ENCODE data around the gene CEACAM8. TPM values are rescaled to one million over a fixed set of nuclear protein-coding genes. Genes with fewer than 3 reads are reported as not detected.
"Not testable (repeated sequence)": the region's sequence is repeated elsewhere in the genome, so short reads cannot be mapped to it uniquely, and the experiment has no call there.

Gene CEACAM8
- total RNA-seq, 3 donors from 2014 or later (not counting 1 experiment from before 2014, with no cell fraction given), result not detected

DNA sequence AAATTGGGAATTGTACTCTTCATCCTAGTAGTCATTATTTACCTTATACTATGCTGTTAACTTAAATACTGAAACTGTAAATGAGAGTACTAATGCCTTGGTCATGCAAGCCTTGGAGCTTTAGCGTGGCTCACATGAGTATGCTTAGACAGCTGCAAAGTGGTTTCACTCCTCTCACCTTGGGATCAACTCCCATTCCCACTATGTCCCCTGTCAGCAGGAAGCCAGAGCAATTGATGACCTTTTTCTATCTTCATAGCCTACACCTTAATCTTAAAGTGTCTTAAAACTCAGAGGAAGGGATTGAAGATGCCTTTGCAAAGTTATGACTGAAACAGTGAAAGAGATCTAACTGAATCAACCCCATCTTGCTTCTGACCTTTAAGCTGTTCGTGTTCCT is 33.2 kb upstream of the CEACAM8 start:
- TF ChIP-seq, protein P1, sequence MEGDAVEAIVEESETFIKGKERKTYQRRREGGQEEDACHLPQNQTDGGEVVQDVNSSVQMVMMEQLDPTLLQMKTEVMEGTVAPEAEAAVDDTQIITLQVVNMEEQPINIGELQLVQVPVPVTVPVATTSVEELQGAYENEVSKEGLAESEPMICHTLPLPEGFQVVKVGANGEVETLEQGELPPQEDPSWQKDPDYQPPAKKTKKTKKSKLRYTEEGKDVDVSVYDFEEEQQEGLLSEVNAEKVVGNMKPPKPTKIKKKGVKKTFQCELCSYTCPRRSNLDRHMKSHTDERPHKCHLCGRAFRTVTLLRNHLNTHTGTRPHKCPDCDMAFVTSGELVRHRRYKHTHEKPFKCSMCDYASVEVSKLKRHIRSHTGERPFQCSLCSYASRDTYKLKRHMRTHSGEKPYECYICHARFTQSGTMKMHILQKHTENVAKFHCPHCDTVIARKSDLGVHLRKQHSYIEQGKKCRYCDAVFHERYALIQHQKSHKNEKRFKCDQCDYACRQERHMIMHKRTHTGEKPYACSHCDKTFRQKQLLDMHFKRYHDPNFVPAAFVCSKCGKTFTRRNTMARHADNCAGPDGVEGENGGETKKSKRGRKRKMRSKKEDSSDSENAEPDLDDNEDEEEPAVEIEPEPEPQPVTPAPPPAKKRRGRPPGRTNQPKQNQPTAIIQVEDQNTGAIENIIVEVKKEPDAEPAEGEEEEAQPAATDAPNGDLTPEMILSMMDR (IDR thresholded peaks at IDR 0.05), result no peak

DNA sequence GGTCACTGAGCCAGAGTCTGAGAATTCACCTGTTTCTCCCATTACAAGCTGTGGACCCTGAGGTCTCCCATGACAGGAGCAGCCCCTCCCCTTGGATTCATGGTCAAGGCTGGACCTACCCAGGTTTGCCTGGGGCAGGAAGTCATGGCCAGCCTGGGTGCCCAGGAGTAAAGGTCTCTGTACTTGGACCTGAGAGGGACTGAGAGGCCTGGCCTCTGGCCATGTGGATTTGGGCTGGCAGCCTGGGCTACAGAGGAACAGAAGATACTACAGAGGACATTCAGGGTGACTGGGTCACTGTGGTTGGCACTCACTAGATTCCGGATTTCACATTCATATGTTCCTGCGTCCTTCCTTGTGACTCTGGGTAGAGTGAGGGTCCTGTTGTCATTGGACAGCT is 31.5 kb upstream of the CEACAM8 start:
- Histone ChIP-seq H3K4me3 (ENCODE audit: low read length) (no peak overlapping the region), H3K9me3 (ENCODE audit: control insufficient read depth, insufficient read depth, low read length) (no peaks in the 10 kb centered on the region), H3K4me1 (ENCODE audit: control insufficient read depth, insufficient read depth, low read length) (no peaks in the 10 kb centered on the region), H3K27ac (ENCODE audit: low read length) (no peak overlapping the region), H3K27me3 (ENCODE audit: control insufficient read depth, insufficient read depth, low read length) (no peaks in the 10 kb centered on the region), H3K36me3 (ENCODE audit: control insufficient read depth, insufficient read depth, low read length) (no peaks in the 10 kb centered on the region)
- ATAC-seq (no peak), DNase-seq (no peak)
- Mint-ChIP-seq H3K27ac (no peak overlapping the region), H3K36me3 (no peaks in the 10 kb centered on the region), H3K4me1 (peaks cover 0 to 4% of the 10 kb centered on the region in 2 donors), H3K27me3 (ENCODE audit: low read depth in 2 of 2) (peaks cover 13 to 21% of the 10 kb centered on the region in 2 donors), H3K4me3 (no peak overlapping the region), H3K9me3 (no peaks in the 10 kb centered on the region)
- intact Hi-C loops (cut with micrococcal nuclease), result no loop called here
- 80% methylated on average over 2 of the region's 2 CpGs for WGBS (ENCODE audit: insufficient coverage)
- TF ChIP-seq, protein P1 (IDR thresholded peaks at IDR 0.05), result no peak

More for the DNA sequence above, 33.2 kb upstream of the CEACAM8 start:
- peaks cover 0 to 4% of the 10 kb centered on the region in 2 donors for H3K4me1 Mint-ChIP-seq
- H3K27ac Mint-ChIP-seq, result no peak overlapping the region
- no peak for ATAC-seq
- H3K36me3 Mint-ChIP-seq, result no peaks in the 10 kb centered on the region
- Histone ChIP-seq H3K9me3 (ENCODE audit: control insufficient read depth, insufficient read depth, low read length) (no peaks in the 10 kb centered on the region), H3K4me1 (ENCODE audit: control insufficient read depth, insufficient read depth, low read length) (no peaks in the 10 kb centered on the region), H3K27me3 (ENCODE audit: control insufficient read depth, insufficient read depth, low read length) (no peaks in the 10 kb centered on the region), H3K4me3 (ENCODE audit: low read length) (no peak overlapping the region), H3K27ac (ENCODE audit: low read length) (no peak overlapping the region), H3K36me3 (ENCODE audit: control insufficient read depth, insufficient read depth, low read length) (no peaks in the 10 kb centered on the region)
- H3K4me3 Mint-ChIP-seq, result no peak overlapping the region
- no peaks in the 10 kb centered on the region for H3K9me3 Mint-ChIP-seq
- whole genome bisulfite sequencing (ENCODE audit: insufficient coverage), result 93% methylated on average over 1 of the region's 2 CpGs
- DNase-seq, result no peak
- intact Hi-C loops (cut with micrococcal nuclease), result no loop called here
- peaks cover 9 to 11% of the 10 kb centered on the region in 2 donors for H3K27me3 Mint-ChIP-seq (ENCODE audit: low read depth in 2 of 2)

DNA sequence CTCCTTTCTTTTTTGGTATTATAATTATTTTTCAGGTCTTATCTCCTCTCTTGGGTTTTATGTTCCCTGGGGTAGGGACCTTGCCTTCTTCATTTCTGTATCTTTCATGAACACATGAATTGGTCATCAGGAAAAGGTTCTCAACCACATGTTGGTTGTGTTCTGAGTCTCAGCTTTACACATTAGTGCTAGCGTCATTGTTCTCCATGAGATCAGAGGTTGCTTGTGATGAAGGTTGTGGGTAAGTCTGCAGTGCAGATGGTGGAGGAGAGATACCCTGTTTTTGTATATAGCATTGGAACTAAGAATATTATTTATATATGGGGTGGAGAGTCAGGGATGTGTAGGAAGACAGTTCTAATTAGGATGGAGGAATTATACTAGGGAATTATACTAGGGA is 24.5 kb upstream of the CEACAM8 start:
- no peaks in the 10 kb centered on the region for H3K27me3 ChIP-seq (ENCODE audit: control insufficient read depth, insufficient read depth, low read length)
- WGBS (ENCODE audit: insufficient coverage), result 71% methylated on average over 1 of the region's 1 CpG
- H3K4me3 Mint-ChIP-seq, result no peak overlapping the region
- H3K9me3 Mint-ChIP-seq, result no peaks in the 10 kb centered on the region
- H3K4me1 ChIP-seq (ENCODE audit: control insufficient read depth, insufficient read depth, low read length), result no peaks in the 10 kb centered on the region
- no peak for ATAC-seq
- H3K36me3 Mint-ChIP-seq, result no peaks in the 10 kb centered on the region
- peaks cover 17 to 39% of the 10 kb centered on the region in 2 donors for H3K27me3 Mint-ChIP-seq (ENCODE audit: low read depth in 2 of 2)
- DNase-seq, result no peak
- intact Hi-C loops (cut with micrococcal nuclease), result no loop called here
- no peak overlapping the region for H3K27ac ChIP-seq (ENCODE audit: low read length)
- no peaks in the 10 kb centered on the region for H3K9me3 ChIP-seq (ENCODE audit: control insufficient read depth, insufficient read depth, low read length)
- H3K27ac Mint-ChIP-seq, result no peak overlapping the region
- H3K4me3 ChIP-seq (ENCODE audit: low read length), result no peak overlapping the region
- no peaks in the 10 kb centered on the region for H3K4me1 Mint-ChIP-seq
- no peaks in the 10 kb centered on the region for H3K36me3 ChIP-seq (ENCODE audit: control insufficient read depth, insufficient read depth, low read length)
- TF ChIP-seq, protein P1 (IDR thresholded peaks at IDR 0.05), result no peak

DNA sequence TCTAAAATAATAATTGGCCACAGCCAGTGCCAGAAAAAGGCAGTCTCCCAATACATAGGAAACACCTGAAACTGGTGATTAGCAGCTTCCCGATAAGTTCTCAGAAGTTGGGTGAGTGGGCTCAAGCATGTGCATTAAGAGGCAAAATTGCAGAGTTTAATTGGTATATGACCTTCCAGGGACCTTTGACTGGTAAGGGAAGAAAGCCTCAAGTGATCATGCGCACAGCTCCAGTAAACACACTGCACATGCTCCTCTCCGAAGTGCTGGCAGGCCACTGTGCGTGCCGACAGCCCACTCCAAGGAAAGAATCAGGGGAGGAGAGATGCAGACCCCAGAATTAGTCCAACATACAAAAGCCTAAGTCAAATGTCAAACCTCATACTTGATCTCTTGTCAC is 18.9 kb upstream of the CEACAM8 start:
- H3K27ac ChIP-seq (ENCODE audit: low read length), result no peak overlapping the region
- H3K27ac Mint-ChIP-seq, result no peak overlapping the region
- TF ChIP-seq, protein P1 (IDR thresholded peaks at IDR 0.05), result no peak
- no peak overlapping the region for H3K4me3 Mint-ChIP-seq
- no peak overlapping the region for H3K4me3 ChIP-seq (ENCODE audit: low read length)
- H3K27me3 ChIP-seq (ENCODE audit: control insufficient read depth, insufficient read depth, low read length), result no peaks in the 10 kb centered on the region
- no peaks in the 10 kb centered on the region for H3K4me1 Mint-ChIP-seq
- ATAC-seq (no peak), DNase-seq (no peak)
- 93% methylated on average over 5 of the region's 5 CpGs for WGBS (ENCODE audit: insufficient coverage)
- no peaks in the 10 kb centered on the region for H3K9me3 ChIP-seq (ENCODE audit: control insufficient read depth, insufficient read depth, low read length)
- H3K9me3 Mint-ChIP-seq, result no peaks in the 10 kb centered on the region
- no peaks in the 10 kb centered on the region for H3K36me3 ChIP-seq (ENCODE audit: control insufficient read depth, insufficient read depth, low read length)
- H3K4me1 ChIP-seq (ENCODE audit: control insufficient read depth, insufficient read depth, low read length), result no peaks in the 10 kb centered on the region
- H3K27me3 Mint-ChIP-seq (ENCODE audit: low read depth in 2 of 2), result peaks cover 6 to 31% of the 10 kb centered on the region in 2 donors
- H3K36me3 Mint-ChIP-seq, result no peaks in the 10 kb centered on the region
- intact Hi-C loops (cut with micrococcal nuclease), result no loop called here

DNA sequence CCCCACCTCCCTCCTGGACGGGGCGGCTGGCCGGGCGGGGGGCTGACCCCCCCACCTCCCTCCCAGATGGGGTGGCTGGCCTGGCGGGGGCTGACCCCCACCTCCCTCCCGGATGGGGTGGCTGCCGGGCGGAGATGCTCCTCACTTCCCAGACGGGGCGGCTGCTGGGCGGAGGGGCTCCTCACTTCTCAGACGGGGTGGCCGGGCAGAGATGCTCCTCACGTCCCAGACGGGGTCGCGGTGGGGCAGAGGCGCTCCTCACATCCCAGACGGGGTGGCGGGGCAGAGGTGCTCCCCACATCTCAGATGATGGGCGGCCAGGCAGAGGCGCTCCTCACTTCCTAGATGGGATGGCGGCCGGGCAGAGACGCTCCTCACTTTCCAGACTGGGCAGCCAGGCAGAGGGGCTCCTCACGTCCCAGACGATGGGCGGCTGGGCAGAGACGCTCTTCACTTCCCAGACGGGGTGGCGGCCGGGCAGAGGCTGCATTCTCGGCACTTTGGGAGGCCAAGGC is 15.7 kb upstream of the CEACAM8 start:
- H3K4me1 ChIP-seq (ENCODE audit: control insufficient read depth, insufficient read depth, low read length); DNase-seq; H3K4me3 Mint-ChIP-seq; H3K4me1 Mint-ChIP-seq; H3K9me3 ChIP-seq (ENCODE audit: control insufficient read depth, insufficient read depth, low read length); H3K27me3 ChIP-seq (ENCODE audit: control insufficient read depth, insufficient read depth, low read length); H3K4me3 ChIP-seq (ENCODE audit: low read length); ATAC-seq; H3K27ac Mint-ChIP-seq; H3K36me3 ChIP-seq (ENCODE audit: control insufficient read depth, insufficient read depth, low read length); H3K36me3 Mint-ChIP-seq; H3K9me3 Mint-ChIP-seq; intact Hi-C loops (cut with micrococcal nuclease); H3K27ac ChIP-seq (ENCODE audit: low read length): not testable (repeated sequence)
- 98% methylated on average over 29 of the region's 33 CpGs for WGBS (ENCODE audit: insufficient coverage)
- peaks cover 9 to 33% of the 10 kb centered on the region in 2 donors for H3K27me3 Mint-ChIP-seq (ENCODE audit: low read depth in 2 of 2)

Data from natural killer cell (primary cell).